HK-2 (cell line): ENCODE results near the gene P4HTM.
A peak's percentile ranks its signal among the peaks of the same experiment; 100 is the strongest.

Source experiments
- DNase-seq: peaks from one replicate; pipeline ENCODE4 v3.0.0-alpha.2; 2018; ENCODE audit not compliant: unreplicated experiment

Gene P4HTM

GRCh38 chr3:48989796-48990635 lies at the start of gene P4HTM:
P4HTM (plus strand) TSS chr3:48990241; CDS start chr3:48990257, 16 bp downstream.
- peak; percentile 87 for DNase-seq

- DNase-seq = no peak
Measured at GRCh38 chr3:48945432-48945831, 44.6 kb upstream of the P4HTM start.

- DNase-seq = no peak
Measured at GRCh38 chr3:48945891-48946549, 44.0 kb upstream of the P4HTM start.

- no peak for DNase-seq
Measured at GRCh38 chr3:48949376-48949717, 40.7 kb upstream of the P4HTM start.

GRCh38 chr3:48950051-48950450 lies 40.0 kb upstream of the P4HTM start:
- DNase-seq = no peak

GRCh38 chr3:48951764-48952163 lies 38.3 kb upstream of the P4HTM start:
- no peak for DNase-seq

- no peak for DNase-seq
Measured at GRCh38 chr3:48952510-48953118, 37.4 kb upstream of the P4HTM start.

- DNase-seq = no peak
Measured at GRCh38 chr3:48957006-48957705, 32.9 kb upstream of the P4HTM start.

GRCh38 chr3:48960841-48961413 lies 29.1 kb upstream of the P4HTM start:
- no peak for DNase-seq

- DNase-seq = no peak
Measured at GRCh38 chr3:48962340-48962739, 27.7 kb upstream of the P4HTM start.

GRCh38 chr3:48962939-48963338 lies 27.1 kb upstream of the P4HTM start:
- DNase-seq = no peak

- DNase-seq = no peak
Measured at GRCh38 chr3:48963591-48963990, 26.4 kb upstream of the P4HTM start.

GRCh38 chr3:48966367-48966766 lies 23.7 kb upstream of the P4HTM start:
- DNase-seq = no peak

GRCh38 chr3:48966876-48967361 lies 23.1 kb upstream of the P4HTM start:
- DNase-seq = no peak

GRCh38 chr3:48970586-48970985 lies 19.5 kb upstream of the P4HTM start:
- DNase-seq = no peak

- no peak for DNase-seq
Measured at GRCh38 chr3:48974076-48974864, 15.8 kb upstream of the P4HTM start.

GRCh38 chr3:48979451-48979850 lies 10.6 kb upstream of the P4HTM start:
- DNase-seq = no peak

GRCh38 chr3:48980295-48980694 lies 9.7 kb upstream of the P4HTM start:
- DNase-seq = no peak

GRCh38 chr3:48982016-48982415 lies 8.0 kb upstream of the P4HTM start:
- no peak for DNase-seq

GRCh38 chr3:48982686-48983085 lies 7.4 kb upstream of the P4HTM start:
- DNase-seq = no peak

- no peak for DNase-seq
Measured at GRCh38 chr3:48983096-48983495, 6.9 kb upstream of the P4HTM start.
